GM13977 (cell line): ENCODE measurements around the gene SDHAF2.
"Not testable (repeated sequence)": the region's sequence is repeated elsewhere in the genome, so short reads cannot be mapped to it uniquely, and the experiment has no call there.

Experiments
- DNase-seq: peaks from one replicate; pipeline ENCODE4 v3.0.0; 2012; ENCODE audit warnings: low spot score
- in situ Hi-C: fragments of 300-500 bp; cut with MboI; formaldehyde crosslinking; loops from one replicate; pipeline ENCODE4 v1.12.0; 2022; ENCODE audit warnings: low sequenced_read_pairs, low pct_unique_long_range_greater_than_20kb, mixed read lengths, inconsistent platforms; ENCODE audit not compliant: unreplicated experiment
- TF ChIP-seq, protein P1 (sequence below): IDR thresholded peaks from 2 replicates; pipeline ENCODE4 v1.5.1; 2012; ENCODE audit warnings: mild to moderate bottlenecking, control low read depth; ENCODE audit not compliant: insufficient read depth; ENCODE audit errors: extremely low read depth, missing control alignments

Gene SDHAF2

DNA sequence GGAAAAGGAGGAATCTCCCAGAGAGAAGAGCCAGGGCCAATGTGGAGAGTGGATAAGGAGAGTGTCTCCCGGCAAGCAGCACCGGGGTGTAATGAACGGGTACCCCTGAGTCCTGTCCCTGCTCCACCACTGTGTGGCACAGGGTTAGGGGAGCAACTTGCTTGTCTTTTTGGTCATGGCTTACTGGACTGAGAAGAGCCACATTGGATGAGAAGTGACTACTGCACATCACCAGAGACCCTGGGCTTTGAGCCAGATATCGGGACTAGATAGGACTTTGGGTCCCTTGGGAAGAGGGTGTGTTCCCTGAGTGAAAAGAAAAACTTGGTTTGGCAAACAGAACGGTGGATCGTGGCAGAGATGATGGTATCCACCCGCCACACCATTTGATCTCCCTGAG lies 24.6 kb downstream of the SDHAF2 start:
- TF ChIP-seq, protein P1, sequence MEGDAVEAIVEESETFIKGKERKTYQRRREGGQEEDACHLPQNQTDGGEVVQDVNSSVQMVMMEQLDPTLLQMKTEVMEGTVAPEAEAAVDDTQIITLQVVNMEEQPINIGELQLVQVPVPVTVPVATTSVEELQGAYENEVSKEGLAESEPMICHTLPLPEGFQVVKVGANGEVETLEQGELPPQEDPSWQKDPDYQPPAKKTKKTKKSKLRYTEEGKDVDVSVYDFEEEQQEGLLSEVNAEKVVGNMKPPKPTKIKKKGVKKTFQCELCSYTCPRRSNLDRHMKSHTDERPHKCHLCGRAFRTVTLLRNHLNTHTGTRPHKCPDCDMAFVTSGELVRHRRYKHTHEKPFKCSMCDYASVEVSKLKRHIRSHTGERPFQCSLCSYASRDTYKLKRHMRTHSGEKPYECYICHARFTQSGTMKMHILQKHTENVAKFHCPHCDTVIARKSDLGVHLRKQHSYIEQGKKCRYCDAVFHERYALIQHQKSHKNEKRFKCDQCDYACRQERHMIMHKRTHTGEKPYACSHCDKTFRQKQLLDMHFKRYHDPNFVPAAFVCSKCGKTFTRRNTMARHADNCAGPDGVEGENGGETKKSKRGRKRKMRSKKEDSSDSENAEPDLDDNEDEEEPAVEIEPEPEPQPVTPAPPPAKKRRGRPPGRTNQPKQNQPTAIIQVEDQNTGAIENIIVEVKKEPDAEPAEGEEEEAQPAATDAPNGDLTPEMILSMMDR: no peak
- in situ Hi-C loops: no loop called here

DNA sequence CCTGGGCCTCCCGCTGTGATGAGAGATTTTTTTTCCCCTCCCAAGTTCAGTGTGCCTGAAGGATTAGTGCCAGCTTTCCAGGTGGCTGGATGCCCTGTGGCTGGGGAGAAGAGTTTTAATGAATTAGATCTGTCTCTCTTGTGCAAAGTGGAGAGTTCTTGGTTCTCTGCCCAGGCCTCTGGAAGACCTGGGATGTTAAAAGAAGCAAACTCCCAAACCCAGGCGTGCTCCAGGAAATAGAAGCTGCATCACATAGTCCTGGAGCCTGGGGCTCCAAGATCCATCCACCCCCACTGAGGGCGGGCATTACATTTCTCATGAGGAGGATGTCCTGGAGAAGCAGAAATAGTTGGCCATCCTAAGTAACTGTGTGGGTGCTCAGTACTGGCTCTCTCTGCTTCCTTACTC lies 30.6 kb downstream of the SDHAF2 start:
- in situ Hi-C loops: no loop called here
- TF ChIP-seq, protein P1: no peak
- DNase-seq: no peak

More for the DNA sequence above, 24.6 kb downstream of the SDHAF2 start:
- DNase-seq: no peak

DNA sequence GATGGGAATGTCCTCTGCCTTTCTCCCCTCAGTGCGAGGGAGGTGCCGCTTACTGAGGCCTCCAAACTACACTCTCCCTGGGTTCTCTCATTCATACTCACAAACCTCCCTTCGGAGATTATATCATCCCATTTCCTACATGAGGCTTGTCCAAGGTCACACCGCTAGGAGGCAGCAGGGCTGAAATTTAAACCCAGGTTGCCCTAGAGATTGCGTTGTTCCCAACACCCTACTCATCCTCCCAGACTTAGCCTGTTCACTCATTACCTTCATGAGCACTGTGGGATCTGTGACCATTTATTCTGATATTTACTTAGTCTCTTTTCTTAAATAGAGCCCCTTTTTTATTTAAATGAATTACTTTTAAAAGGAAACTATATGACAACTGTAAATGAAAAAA lies 31.1 kb downstream of the SDHAF2 start:
- TF ChIP-seq, protein P1: no peak
- in situ Hi-C loops: no loop called here
- DNase-seq: no peak

DNA sequence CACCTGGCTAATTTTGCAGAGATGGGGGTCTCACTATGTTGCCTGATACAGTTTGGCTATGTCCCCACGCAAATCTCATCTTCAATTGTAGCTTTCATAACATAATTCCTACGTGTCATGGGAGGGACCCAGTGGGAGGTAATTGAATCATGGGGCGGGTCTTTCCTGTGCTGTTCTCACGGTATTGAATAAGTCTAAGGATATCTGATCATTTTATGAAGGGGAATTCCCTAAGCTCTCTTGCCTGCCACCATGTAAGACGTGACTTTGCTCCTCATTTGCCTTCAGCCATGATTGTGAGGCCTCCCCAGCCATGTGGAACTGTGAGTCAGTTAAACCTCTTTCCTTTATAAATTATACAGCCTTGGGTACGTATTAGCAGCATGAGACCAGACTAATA lies 37.7 kb downstream of the SDHAF2 start:
- DNase-seq, in situ Hi-C loops: not testable (repeated sequence)

DNA sequence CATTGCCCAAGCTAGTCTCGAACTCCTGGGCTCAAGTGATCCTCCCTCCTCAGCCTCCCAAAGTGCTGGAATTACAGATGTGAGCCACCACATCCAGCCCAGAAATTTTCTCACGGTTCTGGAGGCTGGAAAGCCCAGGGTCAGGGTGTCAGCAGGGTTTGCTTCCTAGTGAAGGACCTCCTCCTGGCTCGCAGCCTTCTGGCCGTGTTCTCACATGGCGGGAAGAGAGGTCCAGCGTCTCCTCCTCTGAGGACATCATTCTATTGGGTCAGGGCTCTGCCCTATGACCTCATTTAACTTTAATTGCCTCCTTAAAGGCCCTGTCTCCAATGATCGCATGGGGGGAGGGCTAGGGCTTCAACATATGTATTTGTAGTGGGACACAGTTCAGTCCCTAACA lies 38.1 kb downstream of the SDHAF2 start:
- no peak for DNase-seq
- TF ChIP-seq, protein P1: no peak
- in situ Hi-C loops: no loop called here

DNA sequence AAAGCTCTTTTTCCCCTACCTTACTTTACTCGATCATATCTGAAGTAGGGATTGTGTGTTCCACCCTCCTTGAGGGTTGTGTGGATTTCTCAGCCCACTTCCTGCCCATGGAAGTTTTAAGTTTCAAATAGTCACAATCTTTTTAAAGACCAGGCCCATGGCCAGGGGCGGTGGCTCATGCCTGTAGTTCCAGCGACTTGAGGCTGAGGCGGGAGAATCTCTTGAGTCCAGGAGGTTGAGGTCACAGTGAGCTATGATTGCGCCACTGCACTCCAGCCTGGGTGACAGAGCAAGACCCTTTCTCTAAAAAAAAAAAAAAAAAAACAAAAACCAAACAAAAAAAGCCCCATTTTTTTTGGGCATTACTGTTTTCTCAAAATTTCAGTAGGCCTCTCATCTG lies 42.4 kb downstream of the SDHAF2 start:
- in situ Hi-C loops: no loop called here
- TF ChIP-seq, protein P1: no peak
- no peak for DNase-seq

DNA sequence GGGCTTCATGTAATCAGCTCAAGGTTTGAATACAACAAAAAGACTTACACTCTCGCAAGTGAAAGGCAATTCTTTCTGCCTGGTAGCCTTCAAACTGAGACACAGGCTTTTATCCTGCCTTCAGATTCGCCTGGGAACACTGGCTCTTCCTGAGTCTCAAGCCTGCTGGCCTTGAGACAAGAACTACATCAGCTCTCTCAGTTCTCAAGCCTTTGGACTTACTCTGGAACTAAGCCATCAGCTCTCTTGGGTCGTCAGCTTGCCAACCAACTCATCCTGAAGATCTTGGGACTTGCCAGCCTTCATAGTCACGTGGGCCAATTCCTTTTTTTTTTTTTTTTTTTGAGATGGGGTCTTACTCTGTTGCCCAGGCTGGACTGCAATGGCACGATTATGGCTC lies 42.9 kb downstream of the SDHAF2 start:
- in situ Hi-C loops: no loop called here
- TF ChIP-seq, protein P1: no peak
- no peak for DNase-seq
